Smooth muscle cell (in vitro differentiated cells): ENCODE data around the gene OPA3. TPM values are rescaled to one million over a fixed set of nuclear protein-coding genes. Genes with fewer than 3 reads are reported as not detected.

Experiments used
- DNase-seq: peaks from one replicate; lab custom pipeline; 2025; ENCODE audit not compliant: unreplicated experiment; lab: John Stamatoyannopoulos, UW
- H2AFZ ChIP-seq: fragments of 200-600 bp; sonication (generic); 2 replicates; pipeline ENCODE4 v1.6.0; 2016; ENCODE audit warnings: antibody characterized with exemption, low read depth, mild to moderate bottlenecking
- H3F3A ChIP-seq: fragments of 200-600 bp; sonication (generic); 2 replicates; pipeline ENCODE4 v1.6.0; 2017; ENCODE audit warnings: antibody characterized with exemption, low read depth
- H3K27ac ChIP-seq: fragments of 200-600 bp; sonication (generic); 2 replicates; pipeline ENCODE4 v1.5.1; 2016; ENCODE audit warnings: low read depth, mild to moderate bottlenecking
- H3K27me3 ChIP-seq: fragments of 200-600 bp; sonication (generic); 2 replicates; pipeline ENCODE4 v1.6.1; 2016; ENCODE audit warnings: low read depth, mild to moderate bottlenecking
- H3K36me3 ChIP-seq: fragments of 200-600 bp; sonication (generic); 2 replicates; pipeline ENCODE4 v1.5.1; 2016; ENCODE audit warnings: low read depth
- H3K4me1 ChIP-seq: fragments of 200-600 bp; sonication (generic); 2 replicates; pipeline ENCODE4 v1.5.1; 2016; ENCODE audit warnings: low read depth
- H3K4me2 ChIP-seq: fragments of 200-600 bp; sonication (generic); 2 replicates; pipeline ENCODE4 v1.6.0; 2016; ENCODE audit warnings: mild to moderate bottlenecking
- H3K4me3 ChIP-seq: fragments of 200-600 bp; sonication (generic); 2 replicates; pipeline ENCODE4 v1.5.1; 2016; ENCODE audit warnings: mild to moderate bottlenecking
- H3K79me2 ChIP-seq: fragments of 200-600 bp; sonication (generic); 2 replicates; pipeline ENCODE4 v1.6.0; 2016; ENCODE audit warnings: low read depth, mild to moderate bottlenecking
- H3K9ac ChIP-seq: fragments of 200-600 bp; sonication (generic); 2 replicates; pipeline ENCODE4 v1.6.0; 2016; ENCODE audit warnings: low read depth
- H3K9me3 ChIP-seq: fragments of 200-600 bp; sonication (generic); replicated peaks from 2 replicates; pipeline ENCODE4 v1.5.1; 2016; ENCODE audit warnings: low read depth
- H4K20me1 ChIP-seq: fragments of 200-600 bp; sonication (generic); 2 replicates; pipeline ENCODE4 v1.6.0; 2016; ENCODE audit warnings: low read depth
- CTCF ChIP-seq: fragments of 200-600 bp; sonication (generic); IDR thresholded peaks from 2 replicates; pipeline ENCODE4 v1.5.1; 2017; ENCODE audit warnings: borderline replicate concordance, mild to moderate bottlenecking, antibody characterized with exemption; ENCODE audit not compliant: insufficient read depth, poor library complexity, severe bottlenecking
- WGBS: methylation state at CpG from one replicate; pipeline ENCODE4 v1.1.7; 2016; ENCODE audit warnings: low lambda C conversion rate; 5-methylcytosine and 5-hydroxymethylcytosine counted together
- polyA plus RNA-seq: library from polyadenylated mRNA; unstranded; fragments of >200 nt; fragmentation: Nextera tagmentation; extraction: Ambion mirVana; gene quantifications from 2 replicates; pipeline ENCODE4 v1.2.1, GENCODE V29; 2016
- total RNA-seq: library from RNA; depleted of rRNA; stranded (reverse); fragments of >200 nt; gene quantifications from 2 replicates; pipeline ENCODE4 v1.2.3, GENCODE V29; 2014

The OPA3 gene
- total and polyA plus RNA-seq, 2 experiments from 2014 or later, result 8.8 to 10.3 TPM

DNA sequence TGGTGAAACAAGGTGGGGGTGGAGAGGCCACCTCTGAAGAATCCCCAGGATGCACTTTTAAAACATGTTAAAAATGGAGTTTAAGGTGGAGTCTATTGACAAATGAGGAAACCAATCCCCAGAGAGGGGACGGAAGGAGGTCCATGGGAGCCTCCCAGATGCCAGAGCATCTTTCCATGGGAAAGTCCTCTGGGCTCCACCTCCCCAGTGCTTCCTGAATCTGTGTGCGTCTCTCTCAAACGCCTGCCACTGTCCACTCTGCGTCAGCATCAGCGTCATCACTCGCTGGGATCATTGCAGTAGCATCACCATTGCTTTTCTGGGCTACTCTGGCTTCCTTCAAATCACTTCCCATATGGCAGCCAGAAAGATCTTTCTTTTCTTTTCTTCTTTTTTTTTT lies 11.2 kb upstream of the OPA3 start:
- Histone ChIP-seq H3K36me3 (no peaks in the 10 kb centered on the region), H3K27me3 (peaks cover 64% of the 10 kb centered on the region), H3K4me2 (no peak overlapping the region), H3K9ac (no peak overlapping the region), H3F3A (no peaks in the 10 kb centered on the region), H4K20me1 (no peaks in the 10 kb centered on the region), H2AFZ (no peak overlapping the region), H3K4me1 (no peaks in the 10 kb centered on the region), H3K9me3 (no peaks in the 10 kb centered on the region), H3K27ac (no peak overlapping the region), H3K79me2 (no peaks in the 10 kb centered on the region), H3K4me3 (no peak overlapping the region)
- TF ChIP-seq CTCF, result no peak
- no peak for DNase-seq
- WGBS, result 81% methylated on average over 6 of the region's 6 CpGs

- Histone ChIP-seq H3K36me3 (no peaks in the 10 kb centered on the region), H3K4me3 (no peak overlapping the region), H3K4me1 (no peaks in the 10 kb centered on the region), H4K20me1 (no peaks in the 10 kb centered on the region), H3K27me3 (peaks cover 42% of the 10 kb centered on the region), H2AFZ (no peak overlapping the region), H3K9ac (no peak overlapping the region), H3F3A (no peaks in the 10 kb centered on the region), H3K4me2 (no peak overlapping the region), H3K27ac (no peak overlapping the region), H3K9me3 (no peaks in the 10 kb centered on the region), H3K79me2 (no peaks in the 10 kb centered on the region)
- 5% methylated on average over 1 of the region's 1 CpG for WGBS
- TF ChIP-seq CTCF, result no peak
- DNase-seq, result no peak
Observed at GRCh38 chr19:45593520-45593919, 8.9 kb upstream of the OPA3 start.

GRCh38 chr19:45592366-45592765 lies 7.8 kb upstream of the OPA3 start:
- 67% methylated on average over 4 of the region's 4 CpGs for WGBS
- Histone ChIP-seq H3K4me2 (no peak overlapping the region), H3K36me3 (no peaks in the 10 kb centered on the region), H3K4me3 (no peak overlapping the region), H3K79me2 (no peaks in the 10 kb centered on the region), H3K27ac (no peak overlapping the region), H3K27me3 (peaks cover 30% of the 10 kb centered on the region), H3K4me1 (no peaks in the 10 kb centered on the region), H3K9me3 (no peaks in the 10 kb centered on the region), H3F3A (no peaks in the 10 kb centered on the region), H3K9ac (no peak overlapping the region), H4K20me1 (no peaks in the 10 kb centered on the region), H2AFZ (no peak overlapping the region)
- TF ChIP-seq CTCF, result no peak
- no peak for DNase-seq

- Histone ChIP-seq H3K9ac (no peak overlapping the region), H3K79me2 (no peaks in the 10 kb centered on the region), H3K27ac (no peak overlapping the region), H3K9me3 (no peaks in the 10 kb centered on the region), H3F3A (no peaks in the 10 kb centered on the region), H3K4me2 (no peak overlapping the region), H3K4me3 (no peak overlapping the region), H2AFZ (no peak overlapping the region), H3K27me3 (peaks cover 23% of the 10 kb centered on the region), H3K4me1 (no peaks in the 10 kb centered on the region), H3K36me3 (no peaks in the 10 kb centered on the region), H4K20me1 (no peaks in the 10 kb centered on the region)
- TF ChIP-seq CTCF, result no peak
- 95% methylated on average over 21 of the region's 21 CpGs for WGBS
- no peak for DNase-seq
Observed at GRCh38 chr19:45591638-45592005, 7.0 kb upstream of the OPA3 start.
